Stomach (tissue), 9 donors: ENCODE measurements around the gene RAB5B. TPM values are rescaled to one million over a fixed set of nuclear protein-coding genes. Genes with fewer than 3 reads are reported as not detected.

ENCODE experiments used
- DNase-seq, 2 donors: peaks; one replicate each; pipeline versions ENCODE4 v3.0.0 to v3.0.0-alpha.2; 2013 to 2019
- H3K27ac ChIP-seq, 5 donors: fragments of 200-600 bp in 4 of 5; sonication (generic) in 4 of 5; one replicate each; pipeline ENCODE4 v1.5.1; 2013 to 2019; ENCODE audit warnings: mild to moderate bottlenecking in 1 of 5, moderate library complexity in 1 of 5
- H3K27me3 ChIP-seq, 3 donors: fragments of 200-600 bp; sonication (generic); one replicate each; pipeline ENCODE4 v1.5.1; 2017 to 2019; ENCODE audit warnings: mixed run types in 1 of 3
- H3K36me3 ChIP-seq, 4 donors: fragments of 200-600 bp; sonication (generic); 1 replicate in 3 of 4; 2 replicates in 1 of 4; pipeline ENCODE4 v1.5.1; 2016 to 2019
- H3K4me1 ChIP-seq, 4 donors: fragments of 200-600 bp; sonication (generic); one replicate each; pipeline ENCODE4 v1.5.1; 2016 to 2019
- H3K4me3 ChIP-seq, 4 donors: fragments of 200-600 bp; sonication (generic) in 3 of 4; one replicate each; pipeline ENCODE4 v1.5.1; 2016 to 2019; ENCODE audit warnings: mild to moderate bottlenecking in 1 of 4
- H3K9me3 ChIP-seq, 4 donors: fragments of 200-600 bp; sonication (generic); one replicate each; pipeline ENCODE4 v1.5.1; 2016 to 2019
- EP300 ChIP-seq: sonication (generic); formaldehyde crosslinking; IDR thresholded peaks from one replicate; pipeline ENCODE4 v1.6.1; 2017; ENCODE audit warnings: antibody characterized with exemption
- POLR2A ChIP-seq, 4 donors: fragments of 450-650 bp; IDR thresholded peaks; one replicate each; pipeline ENCODE4 v1.6.1; 2016; ENCODE audit warnings: antibody characterized with exemption in 4 of 4, control low read depth in 2 of 4, mild to moderate bottlenecking in 1 of 4, moderate library complexity in 1 of 4
- POLR2AphosphoS5 ChIP-seq, 3 donors: sonication (generic); formaldehyde crosslinking; IDR thresholded peaks; one replicate each; pipeline ENCODE4 v1.6.1; 2016; ENCODE audit warnings: antibody characterized with exemption in 3 of 3
- WGBS, 5 donors: extraction: QIAGEN DNeasy Blood & Tissue Kit in 3 of 5; methylation state at CpG; one replicate each; pipeline versions ENCODE4 v1.1.5 to v1.1.7; 2013 to 2018; 5-methylcytosine and 5-hydroxymethylcytosine counted together
- intact Hi-C: fragments of 100-400 bp; cut with DNase I; formaldehyde crosslinking; loops from one replicate; pipeline ENCODE4 v1.15.1; 2023; ENCODE audit warnings: low total_unique reads
- polyA plus RNA-seq, 3 donors: library from polyadenylated mRNA; stranded (reverse); fragments of 200-250 nt; gene quantifications; one replicate each; pipeline ENCODE4 v1.2.3, GENCODE V29; 2013
- total RNA-seq, 5 donors: library from RNA; depleted of rRNA; stranded (reverse); fragments of >200 nt; gene quantifications; one replicate each; pipeline versions ENCODE4 v1.1.0 to v1.2.3, GENCODE V29; 2014 to 2016
- TF ChIP-seq, protein P1 (sequence below), 7 experiments: fragments of 450-650 bp in 4 of 7; fragments of 200-600 bp in 3 of 7; sonication (generic) in 3 of 7; IDR thresholded peaks; one replicate each; pipeline ENCODE4 v1.5.1; 2016 to 2019; ENCODE audit warnings: antibody characterized with exemption in 7 of 7, control low read depth in 2 of 7, mild to moderate bottlenecking in 1 of 7
- donor health status: healthy with polysubstance abuse.
- donor health status: Bipolar disorder and iron deficiency.
- donor health status: healthy.

RAB5B gene
- total and polyA plus RNA-seq, 8 donors, result 17.1 to 100 (median 74.3) TPM

DNA sequence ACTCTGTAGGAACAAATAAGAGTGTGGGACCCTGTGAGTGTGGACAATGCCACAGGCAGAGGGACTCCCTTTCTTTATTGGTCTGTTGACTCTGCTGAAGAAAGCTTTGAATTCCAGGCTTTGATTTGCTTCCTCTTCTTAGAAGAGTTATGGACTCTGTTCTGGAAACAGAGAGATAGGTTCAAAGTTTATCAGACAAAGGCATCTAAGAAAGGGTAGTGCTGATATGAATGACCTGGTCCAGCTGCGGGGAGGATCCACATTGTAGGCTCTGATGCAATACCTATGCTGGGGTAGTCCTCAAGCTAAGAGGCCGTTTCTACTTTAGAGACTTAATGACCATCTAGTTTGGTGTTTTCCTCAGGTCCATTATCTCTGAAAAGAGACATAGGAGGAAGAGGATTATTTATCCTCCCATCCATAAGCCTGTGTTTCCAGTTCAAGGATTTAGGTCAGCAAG lies 36.3 kb downstream of the RAB5B start:
- intact Hi-C loops, result no loop called here
- TF ChIP-seq POLR2A (IDR thresholded peaks at IDR 0.05) (no peak), POLR2AphosphoS5 (IDR thresholded peaks at IDR 0.05) (no peak), EP300 (no peak)
- TF ChIP-seq, protein P1, sequence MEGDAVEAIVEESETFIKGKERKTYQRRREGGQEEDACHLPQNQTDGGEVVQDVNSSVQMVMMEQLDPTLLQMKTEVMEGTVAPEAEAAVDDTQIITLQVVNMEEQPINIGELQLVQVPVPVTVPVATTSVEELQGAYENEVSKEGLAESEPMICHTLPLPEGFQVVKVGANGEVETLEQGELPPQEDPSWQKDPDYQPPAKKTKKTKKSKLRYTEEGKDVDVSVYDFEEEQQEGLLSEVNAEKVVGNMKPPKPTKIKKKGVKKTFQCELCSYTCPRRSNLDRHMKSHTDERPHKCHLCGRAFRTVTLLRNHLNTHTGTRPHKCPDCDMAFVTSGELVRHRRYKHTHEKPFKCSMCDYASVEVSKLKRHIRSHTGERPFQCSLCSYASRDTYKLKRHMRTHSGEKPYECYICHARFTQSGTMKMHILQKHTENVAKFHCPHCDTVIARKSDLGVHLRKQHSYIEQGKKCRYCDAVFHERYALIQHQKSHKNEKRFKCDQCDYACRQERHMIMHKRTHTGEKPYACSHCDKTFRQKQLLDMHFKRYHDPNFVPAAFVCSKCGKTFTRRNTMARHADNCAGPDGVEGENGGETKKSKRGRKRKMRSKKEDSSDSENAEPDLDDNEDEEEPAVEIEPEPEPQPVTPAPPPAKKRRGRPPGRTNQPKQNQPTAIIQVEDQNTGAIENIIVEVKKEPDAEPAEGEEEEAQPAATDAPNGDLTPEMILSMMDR (IDR thresholded peaks at IDR 0.05), result no peak
- Histone ChIP-seq H3K36me3 (peaks cover 0 to 9% (median 4%) of the 10 kb centered on the region in 4 donors), H3K9me3 (no peaks in the 10 kb centered on the region), H3K4me1 (peaks cover 6 to 27% (median 15%) of the 10 kb centered on the region in 4 donors), H3K4me3 (no peak overlapping the region), H3K27ac (no peak overlapping the region), H3K27me3 (no peaks in the 10 kb centered on the region)
- no peak for DNase-seq
- WGBS, 5 donors, result 54 to 73% (median 63%) methylated on average over 2 of the region's 2 CpGs

DNA sequence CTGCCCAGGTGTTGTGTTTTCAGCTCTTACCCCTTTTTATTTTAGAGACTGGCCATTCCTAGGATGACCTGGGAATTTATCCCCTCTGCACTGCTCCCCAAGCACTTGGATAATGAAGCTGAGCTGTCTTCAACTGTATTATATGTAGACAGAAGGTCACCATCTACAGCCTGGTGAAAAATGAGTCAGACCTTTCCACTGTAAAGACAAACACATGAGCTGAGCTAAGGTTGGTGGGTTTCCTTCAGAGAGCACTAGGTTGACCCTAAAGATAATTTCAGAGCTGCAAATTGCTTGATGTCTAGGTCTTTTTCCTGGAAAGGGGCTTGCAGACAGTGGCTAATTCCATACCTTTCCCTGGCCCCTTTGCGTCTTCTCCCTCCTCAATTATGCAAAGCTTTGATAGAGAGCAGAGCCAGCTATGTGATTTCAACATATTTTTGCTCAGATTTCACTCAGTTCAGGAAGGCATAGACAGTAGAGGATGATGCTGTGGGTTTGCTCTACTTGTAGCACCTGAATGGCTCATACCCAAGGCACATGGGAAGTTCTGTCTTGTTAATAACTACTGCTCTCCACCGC lies 37.7 kb downstream of the RAB5B start:
- no peak overlapping the region for H3K4me3 ChIP-seq
- no peaks in the 10 kb centered on the region for H3K27me3 ChIP-seq
- H3K36me3 ChIP-seq, result peaks cover 0 to 9% (median 4%) of the 10 kb centered on the region in 4 donors
- DNase-seq, result no peak
- H3K4me1 ChIP-seq, result peaks cover 6 to 21% (median 12%) of the 10 kb centered on the region in 4 donors
- H3K27ac ChIP-seq, result no peak overlapping the region
- TF ChIP-seq EP300 (no peak), POLR2AphosphoS5 (IDR thresholded peaks at IDR 0.05) (no peak), POLR2A (IDR thresholded peaks at IDR 0.05) (no peak)
- TF ChIP-seq, protein P1 (IDR thresholded peaks at IDR 0.05), result no peak
- 88 to 100% (median 95%) methylated on average over 2 of the region's 2 CpGs for WGBS, 5 donors
- no peaks in the 10 kb centered on the region for H3K9me3 ChIP-seq
- intact Hi-C loops, result no loop called here

DNA sequence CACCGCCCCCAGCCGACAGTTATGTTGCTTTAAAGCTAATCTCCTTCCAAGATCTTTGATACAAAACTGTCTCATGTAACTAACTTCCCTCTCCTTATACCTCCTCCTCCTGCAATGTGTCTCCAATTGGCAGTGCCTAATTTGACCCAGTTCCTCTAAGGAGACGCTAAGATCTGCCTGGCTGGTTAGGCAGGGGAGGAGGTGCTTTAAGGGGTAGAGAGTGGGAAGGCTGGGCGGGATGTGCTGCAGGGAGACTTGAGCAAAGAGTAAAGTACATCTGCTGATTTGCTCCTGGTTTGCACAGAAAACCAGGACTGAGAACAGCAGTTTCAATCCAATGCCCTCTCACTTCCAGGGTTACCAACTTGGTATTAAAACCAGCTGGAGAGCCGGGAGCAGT lies 39.6 kb downstream of the RAB5B start:
- no peak for TF ChIP-seq POLR2AphosphoS5 (IDR thresholded peaks at IDR 0.05)
- no peak for TF ChIP-seq POLR2A (IDR thresholded peaks at IDR 0.05)
- TF ChIP-seq, protein P1 (IDR thresholded peaks at IDR 0.05), result no peak
- no peak for TF ChIP-seq EP300
- no peak overlapping the region for H3K27ac ChIP-seq
- no peak for DNase-seq

DNA sequence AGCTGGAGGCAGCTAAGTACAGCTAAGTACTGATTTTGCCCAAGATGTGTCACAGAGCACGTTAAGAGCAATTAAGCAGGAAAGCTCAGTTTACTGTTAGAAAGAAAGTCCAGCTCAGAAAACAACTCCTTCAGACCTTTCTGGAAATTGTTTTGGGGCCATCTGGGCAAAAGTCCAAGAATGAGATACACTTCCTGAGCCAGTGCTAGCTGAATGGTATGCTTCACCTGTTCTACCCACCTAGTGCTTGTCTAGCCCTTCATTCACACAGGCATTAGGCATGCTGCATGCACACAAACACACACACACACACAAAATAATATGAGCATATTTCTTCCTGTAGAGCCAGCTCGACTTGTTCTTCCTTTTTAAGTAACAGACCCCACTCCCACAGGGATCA lies 40.3 kb downstream of the RAB5B start:
- H3K4me3 ChIP-seq, result no peak overlapping the region
- peak in 1 of 2 donors; percentile 68 for DNase-seq
- no peak for TF ChIP-seq EP300
- TF ChIP-seq, protein P1 (IDR thresholded peaks at IDR 0.05), result no peak
- TF ChIP-seq POLR2AphosphoS5 (IDR thresholded peaks at IDR 0.05), result no peak
- TF ChIP-seq POLR2A (IDR thresholded peaks at IDR 0.05), result no peak
- no peaks in the 10 kb centered on the region for H3K9me3 ChIP-seq
- WGBS, 5 donors, result 21 to 48% (median 35%) methylated on average over 2 of the region's 2 CpGs
- no peaks in the 10 kb centered on the region for H3K27me3 ChIP-seq
- H3K36me3 ChIP-seq, result peaks cover 0 to 18% (median 15%) of the 10 kb centered on the region in 4 donors
- intact Hi-C loops, result no loop called here
- no peak overlapping the region for H3K27ac ChIP-seq
- H3K4me1 ChIP-seq, result peaks cover 0 to 9% (median 0%) of the 10 kb centered on the region in 4 donors

More for the DNA sequence above, 39.6 kb downstream of the RAB5B start:
- Histone ChIP-seq H3K27me3 (no peaks in the 10 kb centered on the region), H3K4me1 (peaks cover 0 to 11% (median 2%) of the 10 kb centered on the region in 4 donors), H3K9me3 (no peaks in the 10 kb centered on the region), H3K4me3 (no peak overlapping the region), H3K36me3 (peaks cover 0 to 17% (median 10%) of the 10 kb centered on the region in 4 donors)
- intact Hi-C loops, result no loop called here
- WGBS, 5 donors, result 85 to 91% (median 89%) methylated on average over 5 of the region's 5 CpGs
